AG09309 (cell line): ENCODE data around the gene SLC12A7.
A peak's percentile ranks its signal among the peaks of the same experiment; 100 is the strongest.

Source experiments
- DNase-seq: peaks from one replicate; pipeline ENCODE4 v3.0.0-alpha.2; 2010; ENCODE audit warnings: low read depth
- H3K4me3 ChIP-seq: 2 replicates; pipeline ENCODE4 v1.5.1; 2011; ENCODE audit warnings: mild to moderate bottlenecking, low read depth, low read length, moderate library complexity; ENCODE audit not compliant: control insufficient read depth
- CTCF ChIP-seq: IDR thresholded peaks from 2 replicates; pipeline ENCODE4 v1.5.1; 2011; ENCODE audit warnings: mild to moderate bottlenecking, low read depth, low read length, inconsistent platforms; ENCODE audit not compliant: insufficient read depth, control insufficient read depth; ENCODE audit errors: missing control alignments

SLC12A7 gene

GRCh38 chr5:1013948-1014301 is 97.9 kb downstream of the SLC12A7 start:
- TF ChIP-seq CTCF = no peak
- DNase-seq = no peak
- H3K4me3 ChIP-seq = no peak overlapping the region

GRCh38 chr5:1013238-1013947 is 98.5 kb downstream of the SLC12A7 start:
- no peak for TF ChIP-seq CTCF
- DNase-seq = no peak
- no peak overlapping the region for H3K4me3 ChIP-seq

GRCh38 chr5:1012900-1013237 is 99.0 kb downstream of the SLC12A7 start:
- H3K4me3 ChIP-seq = no peak overlapping the region
- DNase-seq = no peak
- no peak for TF ChIP-seq CTCF

GRCh38 chr5:1012313-1012841 is 99.5 kb downstream of the SLC12A7 start:
- TF ChIP-seq CTCF = no peak
- DNase-seq = no peak
- H3K4me3 ChIP-seq = no peak overlapping the region

GRCh38 chr5:1011741-1012312 is 100.0 kb downstream of the SLC12A7 start:
- TF ChIP-seq CTCF = no peak
- no peak overlapping the region for H3K4me3 ChIP-seq
- DNase-seq = no peak

GRCh38 chr5:1011226-1011631 is 100.6 kb downstream of the SLC12A7 start:
- TF ChIP-seq CTCF = peak; percentile 27
- no peak for DNase-seq
- no peak overlapping the region for H3K4me3 ChIP-seq

GRCh38 chr5:1010641-1011046 is 101.2 kb downstream of the SLC12A7 start:
- no peak overlapping the region for H3K4me3 ChIP-seq
- no peak for TF ChIP-seq CTCF
- DNase-seq = no peak
